ENCODE data around the gene RNF222.

DNA sequence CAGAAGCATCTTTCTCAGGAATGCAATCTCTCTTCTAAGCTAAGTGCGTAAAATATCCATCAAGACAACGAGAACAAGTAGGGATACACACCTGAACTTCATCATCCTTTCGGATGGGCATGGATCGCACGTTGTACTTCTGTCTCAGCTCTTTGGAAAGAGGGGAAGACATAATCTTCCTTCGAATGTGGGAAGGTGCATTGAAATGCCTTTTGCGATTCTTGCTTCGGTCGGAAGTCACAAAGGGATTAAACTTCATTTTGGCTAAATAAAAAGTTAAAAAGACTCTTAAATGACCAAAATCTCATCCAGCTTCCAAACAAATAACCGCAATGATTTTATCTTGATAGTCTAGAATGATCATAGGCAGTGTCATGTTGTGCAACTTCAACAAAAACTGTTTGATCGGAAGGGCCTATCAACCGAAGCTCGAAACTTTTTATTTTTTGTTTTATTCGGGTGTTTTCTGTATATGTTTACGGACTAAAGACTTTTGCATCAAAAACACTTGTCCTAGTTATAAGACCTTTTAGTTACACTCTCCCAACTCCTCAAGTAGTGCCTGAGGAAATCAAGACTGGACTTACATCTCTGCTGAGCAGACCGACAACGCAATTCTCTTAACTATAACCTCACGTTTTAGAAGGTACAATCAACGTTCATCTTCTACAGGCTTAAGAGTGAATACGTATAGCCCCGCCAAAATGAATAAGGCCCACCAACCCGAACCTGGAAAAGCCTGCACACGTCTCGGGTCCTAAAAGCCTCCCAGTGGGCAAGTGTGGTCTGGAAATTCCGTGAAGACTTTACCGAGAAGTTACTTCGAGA lies 15.4 kb downstream of the RNF222 start:
- TF ChIP-seq, protein P1, sequence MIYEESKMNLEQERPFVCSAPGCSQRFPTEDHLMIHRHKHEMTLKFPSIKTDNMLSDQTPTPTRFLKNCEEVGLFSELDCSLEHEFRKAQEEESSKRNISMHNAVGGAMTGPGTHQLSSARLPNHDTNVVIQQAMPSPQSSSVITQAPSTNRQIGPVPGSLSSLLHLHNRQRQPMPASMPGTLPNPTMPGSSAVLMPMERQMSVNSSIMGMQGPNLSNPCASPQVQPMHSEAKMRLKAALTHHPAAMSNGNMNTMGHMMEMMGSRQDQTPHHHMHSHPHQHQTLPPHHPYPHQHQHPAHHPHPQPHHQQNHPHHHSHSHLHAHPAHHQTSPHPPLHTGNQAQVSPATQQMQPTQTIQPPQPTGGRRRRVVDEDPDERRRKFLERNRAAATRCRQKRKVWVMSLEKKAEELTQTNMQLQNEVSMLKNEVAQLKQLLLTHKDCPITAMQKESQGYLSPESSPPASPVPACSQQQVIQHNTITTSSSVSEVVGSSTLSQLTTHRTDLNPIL (CRISPR knock-in tag; IDR thresholded peaks at IDR 0.05; ENCODE audit: low read depth), result no peak
- TF ChIP-seq BACH2 (CRISPR knock-in tag; IDR thresholded peaks at IDR 0.05; ENCODE audit: borderline replicate concordance) (no peak), TOX (CRISPR knock-in tag; IDR thresholded peaks at IDR 0.05; ENCODE audit: borderline replicate concordance) (no peak), RARB (CRISPR knock-in tag; IDR thresholded peaks at IDR 0.05) (no peak), ZFP30 (CRISPR knock-in tag; IDR thresholded peaks at IDR 0.05) (no peak), ARNTL (CRISPR knock-in tag; IDR thresholded peaks at IDR 0.05; ENCODE audit: borderline replicate concordance, low read depth) (no peak), ZFP3 (CRISPR knock-in tag; IDR thresholded peaks at IDR 0.05) (no peak)

Data from SK-N-SH treated with all-trans-retinoic acid at 6 μM for 48 hours (cell line).